Body of pancreas (tissue), 4 donors: ENCODE results near the gene PDPK1. TPM values are rescaled to one million over a fixed set of nuclear protein-coding genes. Genes with fewer than 3 reads are reported as not detected.

Experiments
- ATAC-seq: fragments of 150-250 bp; one replicate; pipeline ENCODE4 v1.9.1; 2016
- DNase-seq, 4 donors: peaks; one replicate each; pipeline ENCODE4 v3.0.0-alpha.2; 2019
- H3K27ac ChIP-seq, 4 donors: fragments of 200-600 bp; sonication (generic); 1 replicate in 3 of 4; 2 replicates in 1 of 4; pipeline versions ENCODE4 v1.5.1 to v1.6.1; 2016 to 2019; ENCODE audit warnings: mild to moderate bottlenecking in 1 of 4, mixed read lengths in 1 of 4, moderate library complexity in 1 of 4
- H3K27me3 ChIP-seq, 2 donors: fragments of 200-600 bp; sonication (generic); one replicate each; pipeline ENCODE4 v1.6.0; 2016; ENCODE audit warnings: mild to moderate bottlenecking in 1 of 2
- H3K36me3 ChIP-seq, 2 donors: fragments of 200-600 bp; sonication (generic); replicated peaks in 1 of 2; 2 replicates each; pipeline ENCODE4 v1.5.1; 2016; ENCODE audit warnings: low read depth in 2 of 2; ENCODE audit not compliant: insufficient read depth in 1 of 2
- H3K4me1 ChIP-seq: fragments of 200-600 bp; sonication (generic); one replicate; pipeline ENCODE4 v1.6.0; 2016
- H3K4me3 ChIP-seq, 2 donors: fragments of 200-600 bp; sonication (generic); 1 replicate in 1 of 2; 2 replicates in 1 of 2; pipeline ENCODE4 v1.5.1; 2016 to 2019
- H3K9me3 ChIP-seq, 3 donors: fragments of 200-600 bp; sonication (generic); 1 replicate in 2 of 3; 2 replicates in 1 of 3; pipeline ENCODE4 v1.5.1; 2016
- POLR2A ChIP-seq, 3 donors: fragments of 450-650 bp; IDR thresholded peaks; one replicate each; pipeline ENCODE4 v1.6.1; 2016; ENCODE audit warnings: antibody characterized with exemption in 3 of 3, mild to moderate bottlenecking in 2 of 3
- WGBS, 2 donors: methylation state at CpG; one replicate each; pipeline ENCODE4 v1.1.5; 2017; 5-methylcytosine and 5-hydroxymethylcytosine counted together
- intact Hi-C: fragments of 100-400 bp; cut with DNase I; formaldehyde crosslinking; loops from one replicate; pipeline ENCODE4 v1.15.1; 2023
- total RNA-seq, 2 donors: library from RNA; depleted of rRNA; stranded (reverse); fragments of >200 nt; gene quantifications; one replicate each; pipeline ENCODE4 v1.1.0, GENCODE V29; 2016
- TF ChIP-seq, protein P1 (sequence below), 7 experiments: fragments of 450-650 bp in 4 of 7; fragments of 200-600 bp in 3 of 7; sonication (generic) in 3 of 7; IDR thresholded peaks; one replicate each; pipeline ENCODE4 v1.5.1; 2016 to 2019; ENCODE audit warnings: antibody characterized with exemption in 7 of 7

Gene PDPK1
- total RNA-seq, 2 donors from 2014 or later = 20.5 to 28.0 TPM

DNA sequence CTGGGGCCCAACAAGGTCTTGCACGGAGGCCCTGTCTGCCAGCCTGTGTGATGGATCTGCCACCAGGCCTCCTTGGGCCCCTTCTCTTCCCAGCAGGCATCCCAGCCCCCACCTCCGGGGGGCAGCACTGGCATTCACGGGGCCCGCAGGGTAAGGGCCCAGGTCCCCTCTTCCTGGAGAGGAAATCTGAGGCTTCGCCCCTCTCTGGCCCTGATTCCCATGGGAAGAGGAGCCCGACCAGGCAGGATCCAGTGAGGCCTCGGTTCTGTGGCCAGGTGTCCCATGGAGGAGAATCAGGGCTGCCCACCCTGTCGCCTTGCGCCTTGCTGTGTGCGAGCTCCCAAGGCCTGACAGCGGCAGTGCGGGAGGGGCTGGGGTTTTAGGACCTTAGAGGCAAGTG, 48.4 kb downstream of the PDPK1 start:
- Histone ChIP-seq H3K27ac (no peak overlapping the region), H3K4me1 (no peaks in the 10 kb centered on the region), H3K27me3 (no peaks in the 10 kb centered on the region), H3K4me3 (no peak overlapping the region), H3K9me3 (no peaks in the 10 kb centered on the region), H3K36me3 (peaks cover 10 to 20% of the 10 kb centered on the region in 2 donors)
- ATAC-seq = no peak
- 74 to 85% methylated on average over 10 to 11 of the region's 12 CpGs for WGBS, 2 donors
- no peak for DNase-seq
- intact Hi-C loops = no loop called here
- TF ChIP-seq, protein P1, sequence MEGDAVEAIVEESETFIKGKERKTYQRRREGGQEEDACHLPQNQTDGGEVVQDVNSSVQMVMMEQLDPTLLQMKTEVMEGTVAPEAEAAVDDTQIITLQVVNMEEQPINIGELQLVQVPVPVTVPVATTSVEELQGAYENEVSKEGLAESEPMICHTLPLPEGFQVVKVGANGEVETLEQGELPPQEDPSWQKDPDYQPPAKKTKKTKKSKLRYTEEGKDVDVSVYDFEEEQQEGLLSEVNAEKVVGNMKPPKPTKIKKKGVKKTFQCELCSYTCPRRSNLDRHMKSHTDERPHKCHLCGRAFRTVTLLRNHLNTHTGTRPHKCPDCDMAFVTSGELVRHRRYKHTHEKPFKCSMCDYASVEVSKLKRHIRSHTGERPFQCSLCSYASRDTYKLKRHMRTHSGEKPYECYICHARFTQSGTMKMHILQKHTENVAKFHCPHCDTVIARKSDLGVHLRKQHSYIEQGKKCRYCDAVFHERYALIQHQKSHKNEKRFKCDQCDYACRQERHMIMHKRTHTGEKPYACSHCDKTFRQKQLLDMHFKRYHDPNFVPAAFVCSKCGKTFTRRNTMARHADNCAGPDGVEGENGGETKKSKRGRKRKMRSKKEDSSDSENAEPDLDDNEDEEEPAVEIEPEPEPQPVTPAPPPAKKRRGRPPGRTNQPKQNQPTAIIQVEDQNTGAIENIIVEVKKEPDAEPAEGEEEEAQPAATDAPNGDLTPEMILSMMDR (IDR thresholded peaks at IDR 0.05) = no peak
- TF ChIP-seq POLR2A (IDR thresholded peaks at IDR 0.05) = no peak

DNA sequence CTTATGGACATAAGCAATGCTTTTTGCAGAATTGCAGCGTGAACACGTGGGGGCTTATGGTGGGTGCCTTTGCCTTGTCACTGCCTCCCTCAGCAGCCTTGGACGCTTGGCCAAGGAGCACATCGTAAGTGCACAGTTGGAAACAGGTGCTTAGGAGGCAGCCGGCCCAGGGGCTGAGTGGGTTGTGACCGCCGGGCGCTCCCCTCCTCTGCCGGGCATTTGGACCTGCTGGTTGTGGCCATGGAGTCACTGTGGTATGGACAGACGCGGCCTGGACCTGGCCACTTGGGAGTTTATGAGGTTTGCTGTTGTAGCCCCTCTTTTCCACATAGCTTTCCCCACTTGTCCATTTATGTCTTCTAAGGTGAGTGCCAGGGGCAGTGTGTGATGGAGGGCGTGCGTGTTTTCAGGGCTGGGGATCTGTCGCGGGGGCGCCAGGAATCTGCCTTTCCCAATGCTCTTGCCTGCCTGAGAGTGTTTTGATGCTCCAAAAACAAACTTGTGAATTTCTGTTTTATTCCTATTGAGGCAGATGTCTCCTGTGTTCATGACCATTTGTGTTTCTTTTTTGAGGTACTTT, 49.2 kb downstream of the PDPK1 start:
- TF ChIP-seq, protein P1 (IDR thresholded peaks at IDR 0.05) = no peak
- TF ChIP-seq POLR2A (IDR thresholded peaks at IDR 0.05) = no peak
- no peak for DNase-seq
- H3K9me3 ChIP-seq = no peaks in the 10 kb centered on the region
- H3K4me3 ChIP-seq = no peak overlapping the region
- intact Hi-C loops = no loop called here
- peaks cover 12 to 21% of the 10 kb centered on the region in 2 donors for H3K36me3 ChIP-seq
- WGBS, 2 donors = 80 to 92% methylated on average over 9 to 14 of the region's 16 CpGs
- ATAC-seq = no peak
- H3K27me3 ChIP-seq = no peaks in the 10 kb centered on the region
- H3K27ac ChIP-seq = no peak overlapping the region
- no peaks in the 10 kb centered on the region for H3K4me1 ChIP-seq

DNA sequence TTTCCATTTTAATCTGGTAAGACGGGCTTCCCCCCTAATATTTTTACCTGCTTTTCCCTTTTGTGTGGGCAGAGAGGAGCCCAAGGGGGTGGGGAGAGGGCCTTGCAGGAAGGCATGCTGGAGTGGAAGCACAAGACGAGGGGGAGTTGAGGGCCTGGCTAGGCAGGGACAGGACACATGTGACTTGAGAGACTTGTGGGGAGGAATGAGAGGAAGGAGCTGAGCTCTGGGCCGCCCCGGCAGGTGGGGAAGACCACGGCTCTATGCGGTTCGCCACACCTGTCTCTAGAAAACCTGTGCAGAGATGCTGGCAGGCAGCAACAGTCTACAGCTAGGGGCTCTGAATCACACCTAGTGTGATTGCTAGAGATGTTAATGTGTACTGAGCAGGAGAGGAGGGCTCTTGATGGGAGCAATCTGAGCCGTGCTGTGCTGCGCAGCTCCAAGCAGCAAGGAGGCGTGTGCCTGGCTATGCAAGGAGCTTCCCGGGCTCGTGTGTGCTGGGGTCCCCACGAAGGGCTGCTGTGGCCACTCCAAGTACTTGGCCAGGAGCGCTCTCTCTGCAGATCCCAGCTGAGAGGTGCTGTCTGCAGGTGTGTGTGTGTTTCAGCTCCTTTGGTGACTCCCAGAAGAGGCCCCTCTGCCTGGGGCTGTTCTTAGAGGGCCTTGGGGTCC, 50.2 kb downstream of the PDPK1 start:
- WGBS, 2 donors = 94% methylated on average over 11 to 14 of the region's 14 CpGs
- peaks cover 12 to 21% of the 10 kb centered on the region in 2 donors for H3K36me3 ChIP-seq

DNA sequence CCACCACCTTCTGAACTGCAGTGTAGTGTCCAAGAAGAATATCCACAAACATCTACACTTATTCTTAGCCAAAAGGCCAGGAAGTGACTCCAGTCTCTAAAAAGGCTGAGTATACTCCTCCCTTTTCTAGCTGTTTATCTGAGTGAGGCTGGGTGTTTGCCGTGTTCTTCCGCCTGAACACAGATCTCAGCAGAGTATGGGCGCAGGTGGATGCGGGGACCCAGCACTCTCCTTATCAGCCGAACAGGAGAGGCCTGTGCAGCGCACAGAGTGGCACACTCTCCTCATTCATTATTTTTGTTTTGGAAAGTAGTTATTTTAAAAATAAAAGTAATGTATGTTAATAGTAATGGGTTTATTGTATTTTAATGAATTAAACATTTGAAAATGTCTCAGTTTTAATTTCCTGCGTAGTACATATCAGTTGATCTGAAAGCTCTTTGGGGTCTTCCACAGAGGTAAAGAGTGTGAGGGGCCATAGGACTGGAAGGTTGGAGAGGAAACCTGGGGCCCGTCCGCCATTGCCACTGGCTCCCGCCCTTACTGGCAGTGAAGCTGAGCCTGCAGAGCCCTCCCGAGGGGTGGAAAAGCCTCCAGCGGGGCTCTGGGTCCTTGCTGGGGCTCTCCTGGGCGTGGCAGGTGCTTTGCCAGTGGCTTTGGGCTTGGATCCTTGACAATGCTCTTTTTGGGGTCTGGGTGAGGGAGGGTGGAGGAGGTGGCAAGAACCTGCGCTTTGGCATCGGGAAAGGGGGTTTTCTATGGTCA, 53.8 kb downstream of the PDPK1 start:
- no peak overlapping the region for H3K27ac ChIP-seq
- WGBS, 2 donors = 94 to 96% methylated on average over 12 to 15 of the region's 15 CpGs
- peaks cover 12 to 20% of the 10 kb centered on the region in 2 donors for H3K36me3 ChIP-seq

More for the DNA sequence above, 50.2 kb downstream of the PDPK1 start:
- no peak overlapping the region for H3K4me3 ChIP-seq
- no peak for DNase-seq
- TF ChIP-seq, protein P1 (IDR thresholded peaks at IDR 0.05) = no peak
- no peak for ATAC-seq
- H3K9me3 ChIP-seq = no peaks in the 10 kb centered on the region
- intact Hi-C loops = no loop called here
- no peak overlapping the region for H3K27ac ChIP-seq
- H3K4me1 ChIP-seq = no peaks in the 10 kb centered on the region
- no peaks in the 10 kb centered on the region for H3K27me3 ChIP-seq

More for the DNA sequence above, 53.8 kb downstream of the PDPK1 start:
- Histone ChIP-seq H3K27me3 (no peaks in the 10 kb centered on the region), H3K9me3 (no peaks in the 10 kb centered on the region), H3K4me1 (no peaks in the 10 kb centered on the region), H3K4me3 (no peak overlapping the region)
- no peak for TF ChIP-seq POLR2A (IDR thresholded peaks at IDR 0.05)
- TF ChIP-seq, protein P1 (IDR thresholded peaks at IDR 0.05) = no peak
- ATAC-seq (no peak), DNase-seq (no peak)
- intact Hi-C loops = loop anchor here (10.0 kb wide), 1 partner anchor 57 kb away; the partner anchor contains the start of genes CEMP1 and PDPK1
